ENCODE measurements around the gene CAPN7.

CAPN7 gene

GRCh38 chr3:15298504-15298903, 92.5 kb downstream of the CAPN7 start:
- Histone ChIP-seq H3K4me1 (ENCODE audit: control insufficient read depth, insufficient read depth, low read length) (peaks cover 16% of the 10 kb centered on the region), H3K9me3 (ENCODE audit: control insufficient read depth in 2 of 2, low read length in 2 of 2) (no peaks in the 10 kb centered on the region), H3K36me3 (ENCODE audit: control insufficient read depth in 2 of 2, insufficient read depth in 2 of 2, low read length in 2 of 2) (peaks cover 0 to under 1% of the 10 kb centered on the region in 2 donors), H3K9ac (ENCODE audit: low read length in 2 of 2) (no peak overlapping the region), H3K27me3 (ENCODE audit: control insufficient read depth in 1 of 2, insufficient read depth in 2 of 2, low read length in 2 of 2) (no peaks in the 10 kb centered on the region), H3K27ac (ENCODE audit: low read length) (no peak overlapping the region), H3K4me3 (ENCODE audit: low read length in 2 of 2) (no peak overlapping the region)

- Histone ChIP-seq H3K4me1 (ENCODE audit: control insufficient read depth, insufficient read depth, low read length) (peaks cover 16% of the 10 kb centered on the region), H3K27me3 (ENCODE audit: control insufficient read depth in 1 of 2, insufficient read depth in 2 of 2, low read length in 2 of 2) (no peaks in the 10 kb centered on the region), H3K9me3 (ENCODE audit: control insufficient read depth in 2 of 2, low read length in 2 of 2) (no peaks in the 10 kb centered on the region), H3K36me3 (ENCODE audit: control insufficient read depth in 2 of 2, insufficient read depth in 2 of 2, low read length in 2 of 2) (peaks cover 0 to 3% of the 10 kb centered on the region in 2 donors), H3K27ac (ENCODE audit: low read length) (no peak overlapping the region), H3K9ac (ENCODE audit: low read length in 2 of 2) (no peak overlapping the region), H3K4me3 (ENCODE audit: low read length in 2 of 2) (no peak overlapping the region)
Observed at GRCh38 chr3:15299036-15299435, 93.0 kb downstream of the CAPN7 start.

- Histone ChIP-seq H3K9ac (ENCODE audit: low read length in 2 of 2) (no peak overlapping the region), H3K4me3 (ENCODE audit: low read length in 2 of 2) (no peak overlapping the region), H3K9me3 (ENCODE audit: control insufficient read depth in 2 of 2, low read length in 2 of 2) (no peaks in the 10 kb centered on the region), H3K27ac (ENCODE audit: low read length) (no peak overlapping the region), H3K4me1 (ENCODE audit: control insufficient read depth, insufficient read depth, low read length) (peaks cover 10% of the 10 kb centered on the region), H3K36me3 (ENCODE audit: control insufficient read depth in 2 of 2, insufficient read depth in 2 of 2, low read length in 2 of 2) (peaks cover 0 to 4% of the 10 kb centered on the region in 2 donors), H3K27me3 (ENCODE audit: control insufficient read depth in 1 of 2, insufficient read depth in 2 of 2, low read length in 2 of 2) (no peaks in the 10 kb centered on the region)
Observed at GRCh38 chr3:15300323-15301078, 94.5 kb downstream of the CAPN7 start.

- H3K27ac ChIP-seq (ENCODE audit: low read length): no peak overlapping the region
- H3K4me3 ChIP-seq (ENCODE audit: low read length in 2 of 2): no peak overlapping the region
- H3K27me3 ChIP-seq (ENCODE audit: control insufficient read depth in 1 of 2, insufficient read depth in 2 of 2, low read length in 2 of 2): no peaks in the 10 kb centered on the region
- peaks cover 0 to 4% of the 10 kb centered on the region in 2 donors for H3K36me3 ChIP-seq (ENCODE audit: control insufficient read depth in 2 of 2, insufficient read depth in 2 of 2, low read length in 2 of 2)
- no peaks in the 10 kb centered on the region for H3K9me3 ChIP-seq (ENCODE audit: control insufficient read depth in 2 of 2, low read length in 2 of 2)
- no peak overlapping the region for H3K9ac ChIP-seq (ENCODE audit: low read length in 2 of 2)
- H3K4me1 ChIP-seq (ENCODE audit: control insufficient read depth, insufficient read depth, low read length): peaks cover 9% of the 10 kb centered on the region
Observed at GRCh38 chr3:15301761-15302160, 95.7 kb downstream of the CAPN7 start.

Measured in stomach smooth muscle (tissue), 2 donors.